ENCODE data around the gene SH2D5. TPM values are rescaled to one million over a fixed set of nuclear protein-coding genes. Genes with fewer than 3 reads are reported as not detected.

Gene SH2D5
- total and polyA plus RNA-seq, 4 donors = 0.37 to 0.93 (median 0.52) TPM; not detected in 1

DNA sequence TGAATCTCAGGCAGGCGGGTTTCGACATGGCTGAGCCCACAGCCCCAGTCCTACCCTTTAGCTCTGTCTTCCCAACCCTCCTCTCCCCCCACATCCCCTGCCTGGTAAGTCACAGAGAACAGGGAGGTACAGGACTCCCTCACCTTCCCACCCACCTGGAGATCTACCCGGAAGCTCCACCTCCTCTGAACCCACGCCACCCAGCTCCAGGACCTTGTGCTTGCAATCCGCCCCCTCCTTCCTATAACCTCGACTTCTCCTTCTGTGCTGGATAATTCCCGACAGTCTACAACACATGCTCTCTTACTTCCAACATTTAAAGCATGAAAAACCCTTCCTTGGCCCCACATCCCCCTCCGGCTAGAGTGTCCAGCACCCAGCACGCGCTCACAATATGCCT is 37.0 kb downstream of the SH2D5 start:
- Histone ChIP-seq H3K27me3 (ENCODE audit: control insufficient read depth in 3 of 3, insufficient read depth in 3 of 3, low read length in 2 of 3) (no peaks in the 10 kb centered on the region), H3K9ac (ENCODE audit: insufficient read depth in 1 of 2, low read length in 2 of 2) (no peak overlapping the region), H3K4me3 (no peak overlapping the region), H3K36me3 (ENCODE audit: control insufficient read depth in 4 of 4, insufficient read depth in 4 of 4, low read length in 4 of 4) (no peaks in the 10 kb centered on the region), H3K9me3 (ENCODE audit: control insufficient read depth in 4 of 4, insufficient read depth in 3 of 4, low read length in 3 of 4) (no peaks in the 10 kb centered on the region), H3K27ac (ENCODE audit: low read depth in 1 of 2, low read length in 1 of 2) (no peak overlapping the region), H3K4me1 (ENCODE audit: control insufficient read depth in 5 of 5, insufficient read depth in 5 of 5, low read length in 5 of 5) (peaks cover 0 to 3% (median 0%) of the 10 kb centered on the region in 5 donors)
- ATAC-seq (ENCODE audit: insufficient read depth, low FRiP score) = no peak
- no peak for DNase-seq
- TF ChIP-seq, protein P1, sequence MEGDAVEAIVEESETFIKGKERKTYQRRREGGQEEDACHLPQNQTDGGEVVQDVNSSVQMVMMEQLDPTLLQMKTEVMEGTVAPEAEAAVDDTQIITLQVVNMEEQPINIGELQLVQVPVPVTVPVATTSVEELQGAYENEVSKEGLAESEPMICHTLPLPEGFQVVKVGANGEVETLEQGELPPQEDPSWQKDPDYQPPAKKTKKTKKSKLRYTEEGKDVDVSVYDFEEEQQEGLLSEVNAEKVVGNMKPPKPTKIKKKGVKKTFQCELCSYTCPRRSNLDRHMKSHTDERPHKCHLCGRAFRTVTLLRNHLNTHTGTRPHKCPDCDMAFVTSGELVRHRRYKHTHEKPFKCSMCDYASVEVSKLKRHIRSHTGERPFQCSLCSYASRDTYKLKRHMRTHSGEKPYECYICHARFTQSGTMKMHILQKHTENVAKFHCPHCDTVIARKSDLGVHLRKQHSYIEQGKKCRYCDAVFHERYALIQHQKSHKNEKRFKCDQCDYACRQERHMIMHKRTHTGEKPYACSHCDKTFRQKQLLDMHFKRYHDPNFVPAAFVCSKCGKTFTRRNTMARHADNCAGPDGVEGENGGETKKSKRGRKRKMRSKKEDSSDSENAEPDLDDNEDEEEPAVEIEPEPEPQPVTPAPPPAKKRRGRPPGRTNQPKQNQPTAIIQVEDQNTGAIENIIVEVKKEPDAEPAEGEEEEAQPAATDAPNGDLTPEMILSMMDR (IDR thresholded peaks at IDR 0.05; ENCODE audit: control extremely low read depth, extremely low read depth) = no peak
- WGBS, 2 donors = 84 to 90% methylated on average over 10 of the region's 10 CpGs

DNA sequence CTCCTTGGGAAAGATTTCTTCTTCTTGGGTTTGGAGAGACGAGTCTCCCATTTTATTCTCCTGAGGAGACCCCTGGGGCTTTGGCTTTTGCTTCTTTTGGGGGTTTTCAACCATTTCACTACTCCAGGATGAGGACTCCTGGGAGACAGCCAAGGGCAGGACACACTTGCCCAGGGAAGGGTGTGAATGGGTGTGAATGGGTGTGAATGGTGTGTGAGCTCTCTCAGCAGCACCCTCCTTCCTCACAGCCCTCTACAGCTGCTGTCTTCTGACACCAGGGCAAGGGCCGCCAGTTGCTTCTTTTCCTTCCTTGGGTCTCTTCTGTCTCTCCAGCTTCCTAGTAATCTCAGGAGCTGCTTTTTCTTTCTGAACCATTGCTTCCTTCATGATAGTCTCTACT is 38.9 kb downstream of the SH2D5 start:
- Histone ChIP-seq H3K9me3 (ENCODE audit: control insufficient read depth in 4 of 4, insufficient read depth in 3 of 4, low read length in 3 of 4) (no peaks in the 10 kb centered on the region), H3K27me3 (ENCODE audit: control insufficient read depth in 3 of 3, insufficient read depth in 3 of 3, low read length in 2 of 3) (no peaks in the 10 kb centered on the region), H3K4me3 (no peak overlapping the region), H3K27ac (ENCODE audit: low read depth in 1 of 2, low read length in 1 of 2) (no peak overlapping the region), H3K4me1 (ENCODE audit: control insufficient read depth in 5 of 5, insufficient read depth in 5 of 5, low read length in 5 of 5) (peaks cover 0 to 3% (median 0%) of the 10 kb centered on the region in 5 donors), H3K36me3 (ENCODE audit: control insufficient read depth in 4 of 4, insufficient read depth in 4 of 4, low read length in 4 of 4) (no peaks in the 10 kb centered on the region), H3K9ac (ENCODE audit: insufficient read depth in 1 of 2, low read length in 2 of 2) (no peak overlapping the region)
- no peak for DNase-seq
- TF ChIP-seq, protein P1 (IDR thresholded peaks at IDR 0.05; ENCODE audit: control extremely low read depth, extremely low read depth) = no peak
- no peak for ATAC-seq (ENCODE audit: insufficient read depth, low FRiP score)
- WGBS, 2 donors = 80 to 91% methylated on average over 2 of the region's 2 CpGs

DNA sequence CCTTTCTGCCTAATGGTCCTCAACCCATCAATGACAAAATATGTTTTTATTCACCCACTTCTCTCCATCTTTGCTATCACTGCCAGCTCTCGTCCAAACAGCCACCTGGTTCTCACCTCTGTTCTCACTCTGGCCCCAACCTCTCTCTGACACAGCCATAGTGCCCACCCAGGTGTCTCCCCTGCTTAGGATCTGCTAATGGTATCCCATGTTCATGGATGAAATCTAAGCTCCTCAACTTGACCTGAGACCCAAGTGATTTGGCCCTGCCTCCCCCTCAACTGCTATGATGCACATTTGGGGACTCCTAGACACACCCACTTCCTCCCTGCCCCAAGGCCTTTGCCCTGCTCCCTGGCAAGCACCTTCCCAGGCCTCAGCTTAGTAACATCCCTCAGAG is 40.6 kb downstream of the SH2D5 start:
- 89 to 92% methylated on average over 1 of the region's 1 CpG for WGBS, 2 donors
- ATAC-seq (ENCODE audit: insufficient read depth, low FRiP score) = no peak
- Histone ChIP-seq H3K9ac (ENCODE audit: insufficient read depth in 1 of 2, low read length in 2 of 2) (no peak overlapping the region), H3K27ac (ENCODE audit: low read depth in 1 of 2, low read length in 1 of 2) (no peak overlapping the region), H3K27me3 (ENCODE audit: control insufficient read depth in 3 of 3, insufficient read depth in 3 of 3, low read length in 2 of 3) (no peaks in the 10 kb centered on the region), H3K4me1 (ENCODE audit: control insufficient read depth in 5 of 5, insufficient read depth in 5 of 5, low read length in 5 of 5) (peaks cover 0 to under 1% (median 0%) of the 10 kb centered on the region in 5 donors), H3K4me3 (no peak overlapping the region), H3K9me3 (ENCODE audit: control insufficient read depth in 4 of 4, insufficient read depth in 3 of 4, low read length in 3 of 4) (no peaks in the 10 kb centered on the region), H3K36me3 (ENCODE audit: control insufficient read depth in 4 of 4, insufficient read depth in 4 of 4, low read length in 4 of 4) (no peaks in the 10 kb centered on the region)
- no peak for DNase-seq
- TF ChIP-seq, protein P1 (IDR thresholded peaks at IDR 0.05; ENCODE audit: control extremely low read depth, extremely low read depth) = no peak

DNA sequence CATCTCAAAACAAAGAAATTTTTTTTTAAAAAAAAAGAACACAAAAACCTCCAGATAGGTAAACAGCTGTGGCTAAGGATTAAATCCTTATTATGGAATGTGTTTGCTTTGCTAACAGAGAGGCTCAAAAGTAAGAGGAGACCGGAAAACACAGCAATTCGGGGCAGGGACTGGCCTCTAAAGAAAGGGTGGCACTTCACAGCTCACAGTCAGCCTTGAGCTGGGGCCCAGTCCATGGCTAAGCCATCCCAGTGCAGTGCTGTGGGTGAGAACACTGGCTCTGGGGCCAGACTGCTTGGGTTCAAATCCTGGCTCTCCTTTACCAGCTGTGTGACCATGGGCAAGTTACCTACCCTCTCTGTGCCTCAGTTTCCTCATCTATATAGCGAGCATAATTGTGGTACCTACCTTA is 42.9 kb downstream of the SH2D5 start:
- DNase-seq (no peak), ATAC-seq (ENCODE audit: insufficient read depth, low FRiP score) (no peak)
- Histone ChIP-seq H3K4me3 (no peak overlapping the region), H3K9ac (ENCODE audit: insufficient read depth in 1 of 2, low read length in 2 of 2) (no peak overlapping the region), H3K4me1 (ENCODE audit: control insufficient read depth in 5 of 5, insufficient read depth in 5 of 5, low read length in 5 of 5) (peaks cover 0 to 7% (median 0%) of the 10 kb centered on the region in 5 donors), H3K36me3 (ENCODE audit: control insufficient read depth in 4 of 4, insufficient read depth in 4 of 4, low read length in 4 of 4) (no peaks in the 10 kb centered on the region), H3K9me3 (ENCODE audit: control insufficient read depth in 4 of 4, insufficient read depth in 3 of 4, low read length in 3 of 4) (no peaks in the 10 kb centered on the region), H3K27me3 (ENCODE audit: control insufficient read depth in 3 of 3, insufficient read depth in 3 of 3, low read length in 2 of 3) (no peaks in the 10 kb centered on the region), H3K27ac (ENCODE audit: low read depth in 1 of 2, low read length in 1 of 2) (no peak overlapping the region)
- TF ChIP-seq, protein P1 (IDR thresholded peaks at IDR 0.05; ENCODE audit: control extremely low read depth, extremely low read depth) = no peak
- WGBS, 2 donors = 77 to 84% methylated on average over 3 of the region's 3 CpGs
